HEK293T (cell line): ENCODE data around the gene PROSER2.

Experiments
- CTCF ChIA-PET: fragments of 350-600 bp; formaldehyde crosslinking; extraction: SDS; loops from one replicate; lab custom pipeline; 2021; ENCODE audit warnings: antibody characterized with exemption, inconsistent platforms; lab: Yijun Ruan, JAX
- POLR2A ChIA-PET: fragments of 350-600 bp; formaldehyde crosslinking; extraction: SDS; loops from one replicate; lab custom pipeline; 2020; ENCODE audit warnings: antibody characterized with exemption, inconsistent platforms; lab: Yijun Ruan, JAX
- DNase-seq: peaks from one replicate; pipeline ENCODE4 v3.0.0; 2012; ENCODE audit warnings: mixed read lengths; ENCODE audit errors: extremely low spot score
- ARNT ChIP-seq: fragments of 450-650 bp; IDR thresholded peaks from 2 replicates; pipeline ENCODE4 v1.6.1; 2017; ENCODE audit warnings: mild to moderate bottlenecking
- BHLHE40 ChIP-seq: fragments of 450-650 bp; IDR thresholded peaks from 2 replicates; pipeline ENCODE4 v1.6.1; 2016; ENCODE audit warnings: mild to moderate bottlenecking, moderate library complexity, borderline replicate concordance
- CTBP1 ChIP-seq: fragments of 450-650 bp; IDR thresholded peaks from 2 replicates; pipeline ENCODE4 v1.6.1; 2016; ENCODE audit warnings: borderline replicate concordance
- ELF4 ChIP-seq: fragments of 450-650 bp; IDR thresholded peaks from 2 replicates; pipeline ENCODE4 v1.6.1; 2017; ENCODE audit warnings: antibody characterized with exemption
- FOXA1 ChIP-seq: fragments of 450-650 bp; IDR thresholded peaks from 2 replicates; pipeline ENCODE4 v1.6.1; 2016; ENCODE audit warnings: mild to moderate bottlenecking
- FOXK2 ChIP-seq: fragments of 450-650 bp; IDR thresholded peaks from 2 replicates; pipeline ENCODE4 v1.6.1; 2016; ENCODE audit warnings: mild to moderate bottlenecking
- FOXM1 ChIP-seq: fragments of 450-650 bp; IDR thresholded peaks from 2 replicates; pipeline ENCODE4 v1.6.1; 2017; ENCODE audit warnings: mild to moderate bottlenecking, borderline replicate concordance
- HDGF ChIP-seq: fragments of 450-650 bp; IDR thresholded peaks from 2 replicates; pipeline ENCODE4 v1.6.1; 2017; ENCODE audit warnings: antibody characterized with exemption, borderline replicate concordance
- L3MBTL2 ChIP-seq: fragments of 450-650 bp; conservative IDR thresholded peaks from 2 replicates; pipeline ENCODE4 v1.6.1; 2016; ENCODE audit warnings: mild to moderate bottlenecking
- LEF1 ChIP-seq: fragments of 450-650 bp; IDR thresholded peaks from 2 replicates; pipeline ENCODE4 v1.6.1; 2017; ENCODE audit warnings: mild to moderate bottlenecking, borderline replicate concordance
- NFRKB ChIP-seq: fragments of 450-650 bp; IDR thresholded peaks from 2 replicates; pipeline ENCODE4 v1.6.1; 2016; ENCODE audit warnings: mild to moderate bottlenecking, moderate library complexity
- SP1 ChIP-seq: fragments of 450-650 bp; IDR thresholded peaks from 2 replicates; pipeline ENCODE4 v1.6.1; 2017
- SUZ12 ChIP-seq: fragments of 450-650 bp; IDR thresholded peaks from 2 replicates; pipeline ENCODE4 v1.6.1; 2016; ENCODE audit warnings: mild to moderate bottlenecking
- TARDBP ChIP-seq: fragments of 450-650 bp; IDR thresholded peaks from 2 replicates; pipeline ENCODE4 v1.6.1; 2016
- ZNF384 ChIP-seq: fragments of 450-650 bp; IDR thresholded peaks from 2 replicates; pipeline ENCODE4 v1.6.1; 2016
- TF ChIP-seq, protein P1 (sequence below): fragments of 450-650 bp; IDR thresholded peaks from 2 replicates; pipeline ENCODE4 v1.6.1; 2016

The PROSER2 gene

DNA sequence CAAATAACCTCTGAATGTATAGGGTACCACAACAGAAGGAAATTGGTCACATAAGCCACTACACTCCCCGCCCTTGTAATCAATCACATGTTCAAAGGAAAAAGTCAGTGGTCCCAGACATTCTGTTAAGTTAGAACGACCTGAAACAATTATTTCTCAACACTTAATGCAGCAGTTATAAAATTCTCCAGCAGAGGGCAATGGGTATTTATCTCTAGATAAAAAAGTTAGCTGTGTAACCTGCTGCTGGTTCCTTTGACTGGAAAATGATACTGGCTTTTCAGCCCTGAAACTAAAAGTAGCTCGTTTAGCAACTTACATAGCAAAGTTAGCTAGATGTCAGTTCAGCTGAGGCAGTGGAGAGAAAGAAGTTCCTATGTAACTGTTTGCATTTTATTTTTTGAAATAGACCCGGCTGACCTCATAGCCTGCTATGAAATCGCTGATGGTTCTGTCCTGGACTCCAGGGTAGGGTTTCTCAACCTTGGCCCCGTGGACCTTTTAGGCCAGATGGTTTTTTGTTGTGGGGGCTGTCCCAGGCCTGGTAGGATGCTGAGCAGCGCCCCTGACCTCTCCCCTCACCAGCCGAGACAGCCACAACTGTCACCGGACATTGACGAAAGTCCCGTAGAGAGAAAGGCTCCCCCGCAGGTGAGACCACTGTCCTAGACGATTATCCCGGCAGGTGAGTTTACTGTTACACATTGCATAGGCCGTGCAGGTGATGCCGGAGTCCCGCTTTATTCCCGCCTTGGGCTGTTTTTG lies 40.2 kb upstream of the PROSER2 start:
- ChIA-PET CTCF (interaction anchor here (0.6 to 2.8 kb wide), 13 partner anchors 9 to 938 kb away, joined by 3 to 17 read pairs (median 5); no protein-coding TSS in a partner anchor), POLR2A (no interaction called here)
- peak; percentile 49 for DNase-seq
- no peak for TF ChIP-seq FOXK2
- no peak for TF ChIP-seq L3MBTL2
- TF ChIP-seq LEF1, result no peak
- TF ChIP-seq ELF4, result no peak
- TF ChIP-seq TARDBP, result no peak
- TF ChIP-seq SP1, result no peak
- no peak for TF ChIP-seq BHLHE40
- TF ChIP-seq ZNF384, result no peak
- no peak for TF ChIP-seq FOXA1
- no peak for TF ChIP-seq HDGF

DNA sequence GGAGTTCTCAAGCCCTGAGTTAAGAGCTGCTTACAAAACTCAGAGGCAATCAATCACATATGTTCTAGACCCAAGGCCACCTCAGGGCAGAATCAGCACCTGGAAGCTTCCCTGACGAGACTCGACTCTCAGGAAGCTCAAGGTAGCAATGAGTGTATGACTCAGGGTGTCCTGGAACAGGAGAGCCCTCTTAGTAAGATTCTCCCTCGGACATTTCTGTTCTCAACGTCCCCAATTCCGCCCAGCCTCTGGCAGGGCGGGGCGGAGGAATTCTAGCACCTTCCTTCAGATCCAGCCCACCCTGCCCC lies 39.6 kb upstream of the PROSER2 start:
- TF ChIP-seq ZNF384 (no peak), LEF1 (no peak)
- CTCF ChIA-PET, result interaction anchor here (0.6 to 2.8 kb wide), 8 partner anchors 9 to 205 kb away, joined by 3 to 17 read pairs (median 6); no protein-coding TSS in a partner anchor
- POLR2A ChIA-PET, result no interaction called here
- no peak for DNase-seq

DNA sequence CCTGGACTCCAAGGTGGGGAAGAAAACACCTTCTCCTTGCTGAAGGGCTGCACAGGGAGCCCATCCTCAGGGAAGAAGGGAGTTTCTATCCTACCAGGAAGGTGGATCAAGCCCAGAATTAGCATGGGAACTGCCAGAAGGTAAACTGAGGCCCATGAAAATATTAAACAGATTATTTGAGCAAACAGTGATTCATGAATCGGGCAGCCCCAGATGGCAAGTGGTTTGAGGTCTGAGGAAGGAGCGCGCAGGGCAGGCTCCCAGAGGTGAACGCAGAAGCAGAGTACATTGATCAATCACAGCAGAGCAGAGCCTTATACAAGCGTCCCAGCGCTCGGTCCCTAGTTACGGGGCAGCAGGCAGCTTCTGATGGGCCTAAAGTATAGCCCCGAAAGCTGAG lies 35.8 kb upstream of the PROSER2 start:
- no peak for TF ChIP-seq SUZ12
- ChIA-PET CTCF (no interaction called here), POLR2A (no interaction called here)
- no peak for DNase-seq

DNA sequence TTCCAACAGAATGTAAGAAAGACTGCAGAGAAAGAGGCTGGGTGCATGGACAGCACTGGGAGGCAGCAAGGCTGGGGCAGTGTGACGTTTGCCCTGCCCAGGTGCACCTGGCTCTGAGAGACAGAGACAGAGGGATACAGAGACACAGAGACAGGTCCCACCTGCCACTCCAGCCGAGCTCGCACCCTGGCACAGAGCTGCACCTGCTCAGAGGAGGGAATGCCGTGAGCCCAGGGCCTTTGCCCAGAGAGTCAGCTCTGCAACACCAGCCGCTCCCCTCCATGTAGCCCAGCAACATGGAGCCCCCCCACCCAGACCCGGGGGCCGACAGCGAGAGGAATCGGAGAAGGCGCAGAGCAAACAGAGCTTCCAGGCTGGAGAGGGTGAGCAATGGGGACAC lies 35.3 kb upstream of the PROSER2 start:
- no peak for DNase-seq
- ChIA-PET CTCF (no interaction called here), POLR2A (no interaction called here)
- TF ChIP-seq SP1, result no peak
- TF ChIP-seq BHLHE40, result no peak
- no peak for TF ChIP-seq L3MBTL2
- no peak for TF ChIP-seq ARNT
- TF ChIP-seq NFRKB, result no peak
- TF ChIP-seq FOXM1, result no peak

DNA sequence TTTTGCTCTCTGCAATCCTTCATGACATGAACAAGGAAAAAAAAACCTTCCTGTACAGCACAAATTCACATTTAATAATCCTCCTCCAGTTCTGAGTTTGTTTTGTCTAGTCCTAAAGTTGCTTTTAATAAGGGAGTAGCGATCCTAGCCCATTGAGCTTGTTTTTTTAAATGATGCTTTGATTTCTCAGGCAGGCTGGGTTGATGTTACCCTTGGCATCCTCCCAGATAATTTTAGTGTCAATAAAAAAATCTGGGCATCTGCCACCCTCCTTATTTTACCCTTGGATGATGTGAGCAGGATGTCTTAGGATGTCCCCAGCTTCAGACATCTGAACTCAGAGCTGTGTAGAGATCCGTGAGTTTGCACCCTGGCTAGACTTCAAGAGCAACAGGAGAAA lies 33.9 kb upstream of the PROSER2 start:
- ChIA-PET POLR2A (no interaction called here), CTCF (interaction anchor here (0.6 kb wide), 1 partner anchor 213 kb away, joined by 3 read pairs; no protein-coding TSS in a partner anchor)
- DNase-seq, result no peak
- TF ChIP-seq HDGF, result no peak
- no peak for TF ChIP-seq BHLHE40
- TF ChIP-seq FOXA1, result no peak
- no peak for TF ChIP-seq TARDBP
- TF ChIP-seq ZNF384, result no peak
- TF ChIP-seq CTBP1, result no peak
- no peak for TF ChIP-seq ARNT
- TF ChIP-seq SUZ12, result no peak
- TF ChIP-seq FOXM1, result no peak
- no peak for TF ChIP-seq FOXK2
- no peak for TF ChIP-seq SP1
- TF ChIP-seq LEF1, result no peak
- TF ChIP-seq, protein P1, sequence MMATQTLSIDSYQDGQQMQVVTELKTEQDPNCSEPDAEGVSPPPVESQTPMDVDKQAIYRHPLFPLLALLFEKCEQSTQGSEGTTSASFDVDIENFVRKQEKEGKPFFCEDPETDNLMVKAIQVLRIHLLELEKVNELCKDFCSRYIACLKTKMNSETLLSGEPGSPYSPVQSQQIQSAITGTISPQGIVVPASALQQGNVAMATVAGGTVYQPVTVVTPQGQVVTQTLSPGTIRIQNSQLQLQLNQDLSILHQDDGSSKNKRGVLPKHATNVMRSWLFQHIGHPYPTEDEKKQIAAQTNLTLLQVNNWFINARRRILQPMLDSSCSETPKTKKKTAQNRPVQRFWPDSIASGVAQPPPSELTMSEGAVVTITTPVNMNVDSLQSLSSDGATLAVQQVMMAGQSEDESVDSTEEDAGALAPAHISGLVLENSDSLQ, result no peak
- TF ChIP-seq ELF4, result no peak
- TF ChIP-seq L3MBTL2, result no peak
- TF ChIP-seq NFRKB, result no peak

DNA sequence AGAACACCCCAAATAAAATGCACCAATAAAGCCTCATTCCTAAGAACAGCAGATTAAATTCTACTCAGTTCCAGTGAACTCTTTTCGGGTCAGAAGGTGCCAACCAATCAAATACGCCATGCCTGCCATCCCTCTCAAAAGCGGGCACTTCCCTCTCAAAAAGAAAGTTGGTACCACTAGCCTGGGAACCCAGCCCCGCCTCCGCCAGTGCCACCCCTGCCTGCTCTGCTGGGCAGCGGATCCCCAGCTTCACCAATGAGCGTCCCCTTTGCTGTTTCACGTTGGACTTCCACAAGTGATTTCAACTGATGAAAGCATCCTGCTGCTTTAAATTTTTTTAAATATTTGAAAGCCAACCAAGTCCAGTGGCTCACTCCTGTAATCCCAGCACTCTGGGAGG lies 33.2 kb upstream of the PROSER2 start:
- ChIA-PET CTCF (no interaction called here), POLR2A (no interaction called here)
- TF ChIP-seq SUZ12 (no peak), ZNF384 (no peak), L3MBTL2 (no peak), FOXA1 (no peak), FOXK2 (no peak), CTBP1 (no peak), ELF4 (no peak), ARNT (no peak), BHLHE40 (no peak), NFRKB (no peak), HDGF (no peak), SP1 (no peak)
- TF ChIP-seq, protein P1, result no peak
- DNase-seq, result no peak

DNA sequence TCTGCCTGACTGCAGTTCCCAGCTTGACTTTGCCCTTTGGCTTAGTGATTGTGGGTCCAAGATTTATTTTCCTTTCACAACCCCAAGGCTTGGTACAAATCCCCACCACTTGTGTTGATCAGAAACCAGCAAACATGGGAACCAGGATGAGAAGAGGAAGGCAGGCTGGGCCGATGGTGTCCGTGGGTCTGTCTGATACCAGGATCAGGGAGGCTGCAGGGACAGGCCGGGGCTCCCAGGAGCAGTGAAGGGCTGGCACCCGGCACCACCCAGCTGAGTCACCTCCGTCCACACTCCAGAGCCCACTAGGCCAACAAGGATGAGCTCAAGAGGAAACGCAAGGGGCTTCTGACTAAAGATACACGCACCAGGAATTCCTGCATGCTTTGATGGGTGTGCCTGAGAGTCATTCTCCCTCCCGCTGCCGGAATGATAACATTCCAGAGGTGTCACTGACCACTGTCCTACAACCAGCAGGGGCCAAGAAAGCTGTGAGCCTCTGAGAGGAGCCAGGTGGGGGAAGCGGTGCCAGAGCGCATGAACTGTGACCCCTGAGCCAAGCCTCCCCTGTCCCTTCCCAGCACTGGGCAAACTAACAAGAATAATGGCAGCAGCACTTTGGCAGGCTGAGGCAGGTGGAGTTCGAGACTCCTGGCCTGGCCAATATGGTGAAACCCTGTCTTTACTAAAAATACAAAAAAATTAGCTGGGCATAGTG lies 29.2 kb upstream of the PROSER2 start:
- POLR2A ChIA-PET, result no interaction called here
- no peak for DNase-seq
- CTCF ChIA-PET, result interaction anchor here (0.7 to 1.9 kb wide), 4 partner anchors 11 to 24 kb away, joined by 3 to 6 read pairs (median 4); no protein-coding TSS in a partner anchor
- no peak for TF ChIP-seq FOXM1
- no peak for TF ChIP-seq BHLHE40
- TF ChIP-seq SP1, result no peak
- TF ChIP-seq TARDBP, result no peak
- no peak for TF ChIP-seq FOXK2
- no peak for TF ChIP-seq NFRKB
- TF ChIP-seq ZNF384, result no peak
- no peak for TF ChIP-seq ELF4
- TF ChIP-seq SUZ12, result no peak
- TF ChIP-seq HDGF, result no peak
- no peak for TF ChIP-seq LEF1
- TF ChIP-seq L3MBTL2, result no peak
- TF ChIP-seq, protein P1, result no peak
- TF ChIP-seq CTBP1, result no peak
- no peak for TF ChIP-seq ARNT
- no peak for TF ChIP-seq FOXA1
